ENCODE data around the gene RADX.

GRCh38 chrX:106718709-106719108 lies 106.9 kb downstream of the RADX start:
- no peak for TF ChIP-seq CTCF (optimal IDR thresholded peaks at IDR 0.05 in 1 of 3, IDR thresholded peaks at IDR 0.05 in 1 of 3, conservative IDR thresholded peaks at IDR 0.05 in 1 of 3; ENCODE audit: extremely low read depth in 1 of 3, insufficient read depth in 2 of 3, low read length in 3 of 3)
- TF ChIP-seq EZH2 (IDR thresholded peaks at IDR 0.05; ENCODE audit: low read length) = no peak

Data from keratinocyte (primary cell).